ENCODE results near the gene SLC25A45. TPM values are rescaled to one million over a fixed set of nuclear protein-coding genes. Genes with fewer than 3 reads are reported as not detected.

Gene SLC25A45
- total RNA-seq, 1 experiment from 2014 or later: 3.9 TPM

DNA sequence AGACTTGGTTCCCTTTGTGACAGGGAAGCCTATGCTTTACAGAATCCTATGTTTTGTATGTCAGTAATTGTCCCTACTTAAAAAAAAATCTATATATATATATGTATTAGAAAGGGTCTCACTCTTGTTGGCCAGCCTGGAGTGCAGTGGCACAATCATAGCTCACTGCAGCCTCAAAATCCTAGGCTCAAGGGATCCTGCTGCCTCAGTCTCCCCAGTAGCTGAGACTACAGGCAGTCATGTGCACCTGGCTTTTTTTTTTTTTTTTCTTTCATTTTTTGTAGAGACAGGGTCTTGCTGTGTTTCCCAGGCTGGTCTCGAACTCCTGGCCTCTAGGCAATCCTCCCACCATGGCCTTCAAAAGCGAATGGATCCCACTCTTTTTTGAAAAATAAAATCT lies 38.1 kb upstream of the SLC25A45 start:
- no peaks in the 10 kb centered on the region for H3K9me3 Mint-ChIP-seq (ENCODE audit: unreplicated experiment)
- TF ChIP-seq, protein P1, sequence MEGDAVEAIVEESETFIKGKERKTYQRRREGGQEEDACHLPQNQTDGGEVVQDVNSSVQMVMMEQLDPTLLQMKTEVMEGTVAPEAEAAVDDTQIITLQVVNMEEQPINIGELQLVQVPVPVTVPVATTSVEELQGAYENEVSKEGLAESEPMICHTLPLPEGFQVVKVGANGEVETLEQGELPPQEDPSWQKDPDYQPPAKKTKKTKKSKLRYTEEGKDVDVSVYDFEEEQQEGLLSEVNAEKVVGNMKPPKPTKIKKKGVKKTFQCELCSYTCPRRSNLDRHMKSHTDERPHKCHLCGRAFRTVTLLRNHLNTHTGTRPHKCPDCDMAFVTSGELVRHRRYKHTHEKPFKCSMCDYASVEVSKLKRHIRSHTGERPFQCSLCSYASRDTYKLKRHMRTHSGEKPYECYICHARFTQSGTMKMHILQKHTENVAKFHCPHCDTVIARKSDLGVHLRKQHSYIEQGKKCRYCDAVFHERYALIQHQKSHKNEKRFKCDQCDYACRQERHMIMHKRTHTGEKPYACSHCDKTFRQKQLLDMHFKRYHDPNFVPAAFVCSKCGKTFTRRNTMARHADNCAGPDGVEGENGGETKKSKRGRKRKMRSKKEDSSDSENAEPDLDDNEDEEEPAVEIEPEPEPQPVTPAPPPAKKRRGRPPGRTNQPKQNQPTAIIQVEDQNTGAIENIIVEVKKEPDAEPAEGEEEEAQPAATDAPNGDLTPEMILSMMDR (IDR thresholded peaks at IDR 0.05; ENCODE audit: unreplicated experiment): no peak
- H3K36me3 Mint-ChIP-seq (ENCODE audit: insufficient read depth, unreplicated experiment): peaks cover 37% of the 10 kb centered on the region
- TSS peak; percentile 47 for BruUV-seq (replicated peaks)
- DNase-seq (ENCODE audit: unreplicated experiment): no peak
- ChIA-PET POLR2A (interaction anchor here (0.7 to 21.4 kb wide), 20 partner anchors 7 to 299 kb away, joined by 3 to 2994 read pairs (median 9); partner anchors contain the start of genes DPF2, FAM89B, FAU and FRMD8), CTCF (interaction anchor here (0.6 to 1.2 kb wide), 7 partner anchors 37 to 120 kb away, joined by 3 to 7 read pairs (median 5); no protein-coding TSS in a partner anchor)
- intact Hi-C loops (cut with micrococcal nuclease): no loop called here
- peak overlapping the region; percentile 98 for H3K4me3 Mint-ChIP-seq (ENCODE audit: unreplicated experiment)
- peaks cover 34% of the 10 kb centered on the region for H3K4me1 Mint-ChIP-seq (ENCODE audit: insufficient read depth, unreplicated experiment)
- peak overlapping the region; percentile 99 for H3K27ac Mint-ChIP-seq (ENCODE audit: low read depth, unreplicated experiment)
- peaks cover 10% of the 10 kb centered on the region for H3K27me3 Mint-ChIP-seq (ENCODE audit: insufficient read depth, unreplicated experiment)

- POLR2A ChIA-PET: interaction anchor here (0.6 to 21.4 kb wide), 22 partner anchors 7 to 632 kb away, joined by 3 to 2994 read pairs (median 8); partner anchors contain the start of genes BANF1, DPF2, FAM89B and FRMD8
- H3K4me3 Mint-ChIP-seq (ENCODE audit: unreplicated experiment): peak overlapping the region; percentile 63
- H3K9me3 Mint-ChIP-seq (ENCODE audit: unreplicated experiment): no peaks in the 10 kb centered on the region
- TF ChIP-seq, protein P1 (IDR thresholded peaks at IDR 0.05; ENCODE audit: unreplicated experiment): no peak
- DNase-seq (ENCODE audit: unreplicated experiment): peak; percentile 97
- intact Hi-C loops (cut with micrococcal nuclease): no loop called here
- peaks cover 34% of the 10 kb centered on the region for H3K4me1 Mint-ChIP-seq (ENCODE audit: insufficient read depth, unreplicated experiment)
- H3K36me3 Mint-ChIP-seq (ENCODE audit: insufficient read depth, unreplicated experiment): peaks cover 31% of the 10 kb centered on the region
- no TSS peak for BruUV-seq (replicated peaks)
- CTCF ChIA-PET: interaction anchor here (0.6 to 1.4 kb wide), 10 partner anchors 12 to 222 kb away, joined by 3 to 7 read pairs (median 4); no protein-coding TSS in a partner anchor
- peak overlapping the region; percentile 99 for H3K27ac Mint-ChIP-seq (ENCODE audit: low read depth, unreplicated experiment)
- H3K27me3 Mint-ChIP-seq (ENCODE audit: insufficient read depth, unreplicated experiment): peaks cover 10% of the 10 kb centered on the region
Observed at GRCh38 chr11:65419772-65420481, 37.5 kb upstream of the SLC25A45 start.

GRCh38 chr11:65419460-65419771 lies 37.0 kb upstream of the SLC25A45 start:
- Mint-ChIP-seq H3K36me3 (ENCODE audit: insufficient read depth, unreplicated experiment) (peaks cover 26% of the 10 kb centered on the region), H3K27ac (ENCODE audit: low read depth, unreplicated experiment) (peak overlapping the region; percentile 99), H3K9me3 (ENCODE audit: unreplicated experiment) (no peaks in the 10 kb centered on the region), H3K4me3 (ENCODE audit: unreplicated experiment) (peak overlapping the region; percentile 63), H3K4me1 (ENCODE audit: insufficient read depth, unreplicated experiment) (peaks cover 34% of the 10 kb centered on the region), H3K27me3 (ENCODE audit: insufficient read depth, unreplicated experiment) (peaks cover 10% of the 10 kb centered on the region)
- CTCF ChIA-PET: interaction anchor here (0.6 to 1.4 kb wide), 9 partner anchors 13 to 221 kb away, joined by 3 to 6 read pairs (median 4); no protein-coding TSS in a partner anchor
- POLR2A ChIA-PET: interaction anchor here (0.6 to 21.4 kb wide), 23 partner anchors 8 to 633 kb away, joined by 3 to 2994 read pairs (median 6); partner anchors contain the start of genes BANF1, DPF2, EHBP1L1 and FAM89B
- BruUV-seq (replicated peaks): no TSS peak
- intact Hi-C loops (cut with micrococcal nuclease): no loop called here
- DNase-seq (ENCODE audit: unreplicated experiment): no peak
- TF ChIP-seq, protein P1 (IDR thresholded peaks at IDR 0.05; ENCODE audit: unreplicated experiment): no peak

DNA sequence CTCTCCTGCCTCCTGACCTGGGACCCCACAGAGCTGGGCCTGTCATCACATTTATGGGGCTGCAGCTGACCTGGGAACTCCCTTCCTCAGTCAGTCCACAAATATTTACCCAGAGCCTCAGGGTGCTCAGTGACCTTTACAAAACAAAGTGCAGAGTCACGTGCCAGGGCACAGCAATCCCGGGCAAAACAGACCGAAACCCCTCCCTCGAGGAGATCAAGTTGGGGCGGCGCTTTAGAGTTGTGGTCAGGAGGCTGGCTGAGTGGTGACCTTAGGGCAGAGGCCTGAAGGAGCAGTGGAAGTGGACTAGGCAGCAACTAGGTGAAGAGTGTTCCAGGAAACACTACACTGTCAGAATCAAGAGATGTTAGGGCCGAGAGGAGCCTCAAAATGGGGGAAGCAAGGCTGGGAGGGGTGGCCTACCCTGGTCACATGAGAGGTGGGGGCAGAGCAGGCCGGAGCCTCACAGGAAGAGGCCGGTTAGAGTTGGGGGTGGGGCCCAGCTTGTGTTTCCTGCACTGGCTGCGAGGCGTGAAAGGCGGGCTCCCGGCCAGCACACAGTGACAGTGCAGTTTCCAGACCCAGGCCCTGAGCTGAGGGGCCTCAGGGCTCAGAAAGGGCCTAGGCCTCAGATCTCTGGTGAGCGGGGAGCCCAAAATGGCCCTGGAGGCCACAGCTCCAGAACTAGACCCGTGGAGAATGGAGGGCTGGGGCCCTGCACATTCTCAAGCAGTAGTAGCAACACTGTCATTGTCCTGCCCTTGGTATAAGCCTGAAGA lies 36.4 kb upstream of the SLC25A45 start:
- BruUV-seq (replicated peaks): no TSS peak
- TF ChIP-seq, protein P1 (IDR thresholded peaks at IDR 0.05; ENCODE audit: unreplicated experiment): no peak
- H3K4me3 Mint-ChIP-seq (ENCODE audit: unreplicated experiment): peak overlapping the region; percentile 63
- H3K27ac Mint-ChIP-seq (ENCODE audit: low read depth, unreplicated experiment): peak overlapping the region; percentile 99
- intact Hi-C loops (cut with micrococcal nuclease): no loop called here
- H3K36me3 Mint-ChIP-seq (ENCODE audit: insufficient read depth, unreplicated experiment): peaks cover 23% of the 10 kb centered on the region
- H3K27me3 Mint-ChIP-seq (ENCODE audit: insufficient read depth, unreplicated experiment): peaks cover 10% of the 10 kb centered on the region
- ChIA-PET CTCF (interaction anchor here (0.5 to 1.4 kb wide), 6 partner anchors 13 to 89 kb away, joined by 3 to 5 read pairs (median 3); no protein-coding TSS in a partner anchor), POLR2A (interaction anchor here (0.6 to 21.4 kb wide), 22 partner anchors 8 to 584 kb away, joined by 3 to 2994 read pairs (median 8); partner anchors contain the start of genes BANF1, EHBP1L1, FAU and FRMD8)
- peaks cover 34% of the 10 kb centered on the region for H3K4me1 Mint-ChIP-seq (ENCODE audit: insufficient read depth, unreplicated experiment)
- H3K9me3 Mint-ChIP-seq (ENCODE audit: unreplicated experiment): no peaks in the 10 kb centered on the region
- DNase-seq (ENCODE audit: unreplicated experiment): peak; percentile 98
